Ovary (tissue), 3 donors: ENCODE data around the gene AVEN.

ENCODE experiments used
- EP300 ChIP-seq: sonication (generic); formaldehyde crosslinking; IDR thresholded peaks from one replicate; pipeline ENCODE4 v1.6.1; 2017; ENCODE audit warnings: antibody characterized with exemption
- POLR2A ChIP-seq: fragments of 450-650 bp; IDR thresholded peaks from one replicate; pipeline ENCODE4 v1.6.1; 2017; ENCODE audit warnings: antibody characterized with exemption, mild to moderate bottlenecking, moderate library complexity
- TF ChIP-seq, protein P1 (sequence below), 3 donors: fragments of 450-650 bp in 2 of 3; fragments of 200-600 bp in 1 of 3; IDR thresholded peaks; one replicate each; pipeline versions ENCODE4 v1.5.1 to v1.8.0; 2016 to 2022; ENCODE audit warnings: antibody characterized with exemption in 3 of 3, mild to moderate bottlenecking in 1 of 3
- donor health status: DM: no; HTN: no; CAD: no.

DNA sequence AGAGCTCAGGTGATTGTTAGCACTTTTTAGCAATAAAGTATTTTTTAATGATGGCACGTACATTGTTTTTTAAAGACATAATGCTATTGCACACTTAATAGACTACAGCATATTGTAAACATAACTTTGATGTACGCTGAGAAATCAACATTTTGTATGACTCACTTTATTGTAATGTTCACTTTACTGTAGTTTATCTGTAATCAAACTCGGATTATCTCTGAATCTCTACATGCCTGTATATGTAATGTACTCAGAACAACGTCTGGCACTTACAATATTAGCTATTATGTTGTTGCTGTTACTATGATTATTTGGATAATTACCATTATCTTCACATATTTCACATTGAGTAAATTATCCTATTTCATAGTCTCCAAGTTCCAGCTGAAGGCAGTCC lies 208.7 kb downstream of the AVEN start:
- TF ChIP-seq POLR2A = no peak
- TF ChIP-seq, protein P1, sequence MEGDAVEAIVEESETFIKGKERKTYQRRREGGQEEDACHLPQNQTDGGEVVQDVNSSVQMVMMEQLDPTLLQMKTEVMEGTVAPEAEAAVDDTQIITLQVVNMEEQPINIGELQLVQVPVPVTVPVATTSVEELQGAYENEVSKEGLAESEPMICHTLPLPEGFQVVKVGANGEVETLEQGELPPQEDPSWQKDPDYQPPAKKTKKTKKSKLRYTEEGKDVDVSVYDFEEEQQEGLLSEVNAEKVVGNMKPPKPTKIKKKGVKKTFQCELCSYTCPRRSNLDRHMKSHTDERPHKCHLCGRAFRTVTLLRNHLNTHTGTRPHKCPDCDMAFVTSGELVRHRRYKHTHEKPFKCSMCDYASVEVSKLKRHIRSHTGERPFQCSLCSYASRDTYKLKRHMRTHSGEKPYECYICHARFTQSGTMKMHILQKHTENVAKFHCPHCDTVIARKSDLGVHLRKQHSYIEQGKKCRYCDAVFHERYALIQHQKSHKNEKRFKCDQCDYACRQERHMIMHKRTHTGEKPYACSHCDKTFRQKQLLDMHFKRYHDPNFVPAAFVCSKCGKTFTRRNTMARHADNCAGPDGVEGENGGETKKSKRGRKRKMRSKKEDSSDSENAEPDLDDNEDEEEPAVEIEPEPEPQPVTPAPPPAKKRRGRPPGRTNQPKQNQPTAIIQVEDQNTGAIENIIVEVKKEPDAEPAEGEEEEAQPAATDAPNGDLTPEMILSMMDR (IDR thresholded peaks at IDR 0.05) = no peak
- no peak for TF ChIP-seq EP300
